ENCODE results near the gene MUSTN1. TPM values are rescaled to one million over a fixed set of nuclear protein-coding genes. Genes with fewer than 3 reads are reported as not detected.

The MUSTN1 gene
- polyA plus RNA-seq, 3 donors = 0.29 to 13.7 TPM; not detected in 1

- peak overlapping the region in 2 of 7 donors; percentile 30 to 54 for H3K27ac Mint-ChIP-seq
- H3K79me2 ChIP-seq (ENCODE audit: insufficient read depth, low read length) = no peaks in the 10 kb centered on the region
- no peaks in the 10 kb centered on the region for H3K9me3 Mint-ChIP-seq
- intact Hi-C loops (cut with micrococcal nuclease) = no loop called here
- H3K4me3 Mint-ChIP-seq = no peak overlapping the region
- no peaks in the 10 kb centered on the region for H4K20me1 ChIP-seq (ENCODE audit: insufficient read depth, low read length)
- peaks cover 1 to 16% (median 9%) of the 10 kb centered on the region in 3 donors for H3K27me3 Mint-ChIP-seq (ENCODE audit: low read depth in 3 of 3)
- no peak for DNase-seq
- TF ChIP-seq CTCF (IDR thresholded peaks at IDR 0.05) = no peak
- no peaks in the 10 kb centered on the region for H3K36me3 Mint-ChIP-seq
- peaks cover 1 to 3% of the 10 kb centered on the region in 2 donors for H3K4me1 ChIP-seq (ENCODE audit: control insufficient read depth in 1 of 2, insufficient read depth in 2 of 2, low read length in 2 of 2)
- no peaks in the 10 kb centered on the region for H3K9me3 ChIP-seq (replicated peaks in 1 of 2; ENCODE audit: control insufficient read depth in 1 of 2, insufficient read depth in 1 of 2, low read length in 2 of 2)
- H3K4me1 Mint-ChIP-seq = no peaks in the 10 kb centered on the region
- no peaks in the 10 kb centered on the region for H3K27me3 ChIP-seq (ENCODE audit: control insufficient read depth in 2 of 2, insufficient read depth in 2 of 2, low read length in 2 of 2)
- no peaks in the 10 kb centered on the region for H3K36me3 ChIP-seq (replicated peaks in 1 of 2; ENCODE audit: control insufficient read depth in 1 of 2, insufficient read depth in 2 of 2, low read length in 2 of 2)
- no peak overlapping the region for H3K4me3 ChIP-seq (replicated peaks in 1 of 3; ENCODE audit: low read depth in 2 of 3, low read length in 3 of 3)
- no peak overlapping the region for H2AFZ ChIP-seq (ENCODE audit: insufficient read depth, low read depth, low read length, poor library complexity, severe bottlenecking)
- no peak overlapping the region for H3K27ac ChIP-seq (ENCODE audit: low read depth in 1 of 2, low read length in 2 of 2)
- no peak overlapping the region for H3K4me2 ChIP-seq (replicated peaks; ENCODE audit: extremely low read depth, low read length, poor library complexity, severe bottlenecking)
- WGBS (ENCODE audit: insufficient coverage) = 96% methylated on average over 12 of the region's 17 CpGs
- no peak overlapping the region for H3K9ac ChIP-seq (ENCODE audit: insufficient read depth, low read length, poor library complexity, severe bottlenecking)
Observed at GRCh38 chr3:52787672-52788625, 46.9 kb downstream of the MUSTN1 start.

GRCh38 chr3:52787246-52787645, 47.6 kb downstream of the MUSTN1 start:
- H3K4me2 ChIP-seq (replicated peaks; ENCODE audit: extremely low read depth, low read length, poor library complexity, severe bottlenecking) = no peak overlapping the region
- no peak overlapping the region for H3K4me3 ChIP-seq (replicated peaks in 1 of 3; ENCODE audit: low read depth in 2 of 3, low read length in 3 of 3)
- no peaks in the 10 kb centered on the region for H3K36me3 ChIP-seq (replicated peaks in 1 of 2; ENCODE audit: control insufficient read depth in 1 of 2, insufficient read depth in 2 of 2, low read length in 2 of 2)
- no peaks in the 10 kb centered on the region for H3K79me2 ChIP-seq (ENCODE audit: insufficient read depth, low read length)
- Mint-ChIP-seq H3K4me1 (peaks cover 2% of the 10 kb centered on the region), H3K36me3 (no peaks in the 10 kb centered on the region), H3K27me3 (ENCODE audit: low read depth in 3 of 3) (peaks cover 7 to 16% (median 11%) of the 10 kb centered on the region in 3 donors), H3K27ac (peak overlapping the region in 1 of 7 donors; percentile 30), H3K4me3 (no peak overlapping the region), H3K9me3 (no peaks in the 10 kb centered on the region)
- no peaks in the 10 kb centered on the region for H3K27me3 ChIP-seq (ENCODE audit: control insufficient read depth in 2 of 2, insufficient read depth in 2 of 2, low read length in 2 of 2)
- no peaks in the 10 kb centered on the region for H4K20me1 ChIP-seq (ENCODE audit: insufficient read depth, low read length)
- no peak overlapping the region for H3K27ac ChIP-seq (ENCODE audit: low read depth in 1 of 2, low read length in 2 of 2)
- no peak overlapping the region for H3K9ac ChIP-seq (ENCODE audit: insufficient read depth, low read length, poor library complexity, severe bottlenecking)
- no peak for TF ChIP-seq CTCF (IDR thresholded peaks at IDR 0.05)
- H2AFZ ChIP-seq (ENCODE audit: insufficient read depth, low read depth, low read length, poor library complexity, severe bottlenecking) = no peak overlapping the region
- H3K9me3 ChIP-seq (replicated peaks in 1 of 2; ENCODE audit: control insufficient read depth in 1 of 2, insufficient read depth in 1 of 2, low read length in 2 of 2) = no peaks in the 10 kb centered on the region
- intact Hi-C loops (cut with micrococcal nuclease) = no loop called here
- 78% methylated on average over 3 of the region's 11 CpGs for WGBS (ENCODE audit: insufficient coverage)
- no peak for DNase-seq
- H3K4me1 ChIP-seq (ENCODE audit: control insufficient read depth in 1 of 2, insufficient read depth in 2 of 2, low read length in 2 of 2) = no peaks in the 10 kb centered on the region

All from CD14-positive monocyte (primary cell).